ENCODE data around the gene CELF4. TPM values are rescaled to one million over a fixed set of nuclear protein-coding genes. Genes with fewer than 3 reads are reported as not detected.
A peak's percentile ranks its signal among the peaks of the same experiment; 100 is the strongest.

The CELF4 gene
- total RNA-seq, 1 donor from 2014 or later = 0.22 TPM

DNA sequence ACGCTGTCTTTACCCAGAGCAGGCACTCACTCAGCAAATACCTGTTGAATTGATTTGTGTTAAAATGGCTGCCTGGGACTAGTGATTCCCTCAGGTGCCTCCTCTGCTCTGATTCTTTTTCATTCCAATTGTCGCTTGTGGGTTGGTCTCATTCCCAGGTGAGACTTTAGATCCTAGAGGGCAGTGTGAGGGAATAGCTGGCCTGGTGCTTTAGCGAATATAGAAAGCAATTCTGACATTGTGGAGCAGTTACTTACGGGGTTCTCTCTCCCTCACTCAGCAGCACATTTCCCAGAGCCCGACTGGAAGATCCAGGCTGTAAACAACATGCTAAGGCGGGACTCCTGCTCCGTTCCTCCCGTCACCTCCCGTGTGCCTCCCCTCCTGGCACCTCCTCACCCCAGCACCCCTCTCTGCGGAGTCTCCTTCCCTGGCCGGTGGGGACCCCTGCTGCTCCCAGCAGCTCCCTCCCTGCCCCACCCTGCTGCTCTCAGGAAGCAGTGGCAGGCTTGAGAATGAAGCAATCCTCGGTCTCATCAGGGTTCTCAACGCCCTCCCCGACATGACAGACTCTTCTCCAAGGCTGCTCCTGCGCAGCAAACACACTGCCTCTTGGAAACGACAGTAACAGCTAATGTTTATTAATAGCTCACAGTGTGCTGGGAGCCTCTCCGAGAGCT lies 26.9 kb downstream of the CELF4 start:
- peaks cover 71% of the 10 kb centered on the region for H3K27me3 Mint-ChIP-seq (ENCODE audit: low read depth)
- H3K4me1 Mint-ChIP-seq (ENCODE audit: low read depth) = no peaks in the 10 kb centered on the region
- H3K9me3 Mint-ChIP-seq (ENCODE audit: low read depth) = no peaks in the 10 kb centered on the region
- no peak for TF ChIP-seq CTCF (IDR thresholded peaks at IDR 0.05)
- no peaks in the 10 kb centered on the region for H3K36me3 Mint-ChIP-seq (ENCODE audit: low read depth)
- DNase-seq (ENCODE audit: low spot score) = no peak
- H3K4me3 Mint-ChIP-seq (ENCODE audit: unreplicated experiment) = no peak overlapping the region
- H3K27ac Mint-ChIP-seq (ENCODE audit: unreplicated experiment) = no peak overlapping the region

DNA sequence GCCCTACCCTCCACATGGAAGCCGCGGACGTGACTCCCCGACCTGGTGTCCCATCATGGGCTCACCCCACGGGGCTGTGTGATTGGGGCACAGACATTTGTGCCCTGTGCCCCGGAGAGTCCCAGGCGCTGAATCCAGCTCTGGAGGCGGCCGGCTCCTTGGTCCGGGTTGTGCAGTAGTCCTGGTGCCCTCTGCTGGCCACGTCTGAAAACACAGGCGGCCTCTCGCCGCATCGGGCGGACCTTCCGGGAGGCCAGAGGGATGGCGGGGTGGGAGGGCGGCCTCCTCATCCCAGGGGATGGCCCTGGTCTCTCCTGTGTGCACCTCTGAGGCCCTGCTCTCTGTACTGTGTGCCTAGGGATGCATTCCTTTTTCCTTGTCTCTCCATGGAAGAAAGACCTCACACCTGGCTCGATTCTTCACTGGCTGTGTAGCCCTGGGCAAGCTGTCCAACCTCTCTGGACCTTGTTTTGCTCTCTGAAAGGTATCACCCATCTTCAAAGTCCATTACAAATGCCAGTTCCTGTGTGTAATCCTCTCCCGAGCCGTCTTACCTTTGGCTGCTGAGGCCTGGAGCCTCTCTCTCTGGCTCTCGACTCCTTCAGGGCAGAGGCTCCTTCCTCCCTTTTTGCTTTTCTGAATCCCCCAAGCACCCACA lies 27.6 kb downstream of the CELF4 start:
- Mint-ChIP-seq H3K4me3 (ENCODE audit: unreplicated experiment) (no peak overlapping the region), H3K27me3 (ENCODE audit: low read depth) (peaks cover 74% of the 10 kb centered on the region), H3K27ac (ENCODE audit: unreplicated experiment) (no peak overlapping the region), H3K36me3 (ENCODE audit: low read depth) (no peaks in the 10 kb centered on the region), H3K4me1 (ENCODE audit: low read depth) (no peaks in the 10 kb centered on the region), H3K9me3 (ENCODE audit: low read depth) (no peaks in the 10 kb centered on the region)
- TF ChIP-seq CTCF (IDR thresholded peaks at IDR 0.05) = peak; percentile 90
- DNase-seq (ENCODE audit: low spot score) = no peak

- peaks cover 73% of the 10 kb centered on the region for H3K27me3 Mint-ChIP-seq (ENCODE audit: low read depth)
- H3K9me3 Mint-ChIP-seq (ENCODE audit: low read depth) = no peaks in the 10 kb centered on the region
- no peak overlapping the region for H3K4me3 Mint-ChIP-seq (ENCODE audit: unreplicated experiment)
- no peak for DNase-seq (ENCODE audit: low spot score)
- no peaks in the 10 kb centered on the region for H3K36me3 Mint-ChIP-seq (ENCODE audit: low read depth)
- H3K4me1 Mint-ChIP-seq (ENCODE audit: low read depth) = no peaks in the 10 kb centered on the region
- H3K27ac Mint-ChIP-seq (ENCODE audit: unreplicated experiment) = no peak overlapping the region
- TF ChIP-seq CTCF (IDR thresholded peaks at IDR 0.05) = no peak
Measured at GRCh38 chr18:37536656-37537055, 28.9 kb downstream of the CELF4 start.

DNA sequence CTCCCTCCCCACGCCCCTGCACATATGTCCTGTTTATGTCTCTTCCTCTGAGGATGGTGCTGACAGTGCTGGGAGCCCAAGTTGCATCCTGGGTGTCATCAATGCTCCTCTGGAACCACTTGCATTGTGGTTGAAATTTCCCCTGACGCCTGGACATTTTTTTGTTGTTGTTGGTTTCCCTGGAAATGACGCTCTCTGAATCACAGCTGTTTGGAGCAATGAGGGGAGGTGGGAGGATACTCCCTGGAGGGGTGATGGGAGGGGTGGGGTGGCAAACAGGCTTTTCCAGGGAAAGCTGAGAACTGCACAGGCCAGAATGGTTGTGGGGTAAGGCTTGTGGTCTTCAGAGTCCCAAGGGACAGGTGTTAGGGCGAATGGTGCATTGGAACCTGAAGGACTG lies 29.6 kb downstream of the CELF4 start:
- no peak for DNase-seq (ENCODE audit: low spot score)
- no peaks in the 10 kb centered on the region for H3K4me1 Mint-ChIP-seq (ENCODE audit: low read depth)
- peaks cover 71% of the 10 kb centered on the region for H3K27me3 Mint-ChIP-seq (ENCODE audit: low read depth)
- H3K9me3 Mint-ChIP-seq (ENCODE audit: low read depth) = no peaks in the 10 kb centered on the region
- H3K36me3 Mint-ChIP-seq (ENCODE audit: low read depth) = no peaks in the 10 kb centered on the region
- TF ChIP-seq CTCF (IDR thresholded peaks at IDR 0.05) = no peak
- H3K27ac Mint-ChIP-seq (ENCODE audit: unreplicated experiment) = no peak overlapping the region
- no peak overlapping the region for H3K4me3 Mint-ChIP-seq (ENCODE audit: unreplicated experiment)

GRCh38 chr18:37534627-37535026 lies 31.0 kb downstream of the CELF4 start:
- DNase-seq (ENCODE audit: low spot score) = no peak
- no peak overlapping the region for H3K27ac Mint-ChIP-seq (ENCODE audit: unreplicated experiment)

More at GRCh38 chr18:37534627-37535026, 31.0 kb downstream of the CELF4 start:
- Mint-ChIP-seq H3K4me3 (ENCODE audit: unreplicated experiment) (no peak overlapping the region), H3K9me3 (ENCODE audit: low read depth) (no peaks in the 10 kb centered on the region), H3K4me1 (ENCODE audit: low read depth) (no peaks in the 10 kb centered on the region), H3K27me3 (ENCODE audit: low read depth) (peaks cover 63% of the 10 kb centered on the region), H3K36me3 (ENCODE audit: low read depth) (no peaks in the 10 kb centered on the region)
- no peak for TF ChIP-seq CTCF (IDR thresholded peaks at IDR 0.05)

All from chondrocyte (in vitro differentiated cells).